Activated T-helper 17 cell treated with anti-CD3 and anti-CD28 coated beads, Interleukin-2, amount 50 U/mL, for 72 hours (primary cell): ENCODE measurements around the gene PRDM2. TPM values are rescaled to one million over a fixed set of nuclear protein-coding genes. Genes with fewer than 3 reads are reported as not detected.
A peak's percentile ranks its signal among the peaks of the same experiment; 100 is the strongest.

Experiments used
- ATAC-seq: fragments of 150-1000 bp; cut with Tn5 transposase; replicated peaks from 2 replicates; pipeline ENCODE4 v1.10.0; 2021; ENCODE audit warnings: mild to moderate bottlenecking, moderate library complexity
- H3K27ac Mint-ChIP-seq: one replicate; pipeline ENCODE4 v1.8.0; 2022; ENCODE audit warnings: mixed read lengths
- H3K27me3 Mint-ChIP-seq: one replicate; pipeline ENCODE4 v1.8.0; 2022; ENCODE audit warnings: mixed read lengths
- H3K36me3 Mint-ChIP-seq: one replicate; pipeline ENCODE4 v1.8.0; 2022; ENCODE audit warnings: low read depth, mild to moderate bottlenecking, mixed read lengths
- H3K4me1 Mint-ChIP-seq: one replicate; pipeline ENCODE4 v1.8.0; 2022; ENCODE audit warnings: mixed read lengths
- H3K4me3 Mint-ChIP-seq: one replicate; pipeline ENCODE4 v1.8.0; 2022; ENCODE audit warnings: mild to moderate bottlenecking, mixed read lengths
- H3K9me3 Mint-ChIP-seq: one replicate; pipeline ENCODE4 v1.8.0; 2022; ENCODE audit warnings: mixed read lengths
- total RNA-seq, 2 donors: library from RNA; stranded (reverse); gene quantifications; one replicate each; pipeline ENCODE4 v1.2.3, GENCODE V29; 2022

Gene PRDM2
- total RNA-seq, 2 donors from 2014 or later: 57.1 to 66.1 TPM

- Mint-ChIP-seq H3K9me3 (no peaks in the 10 kb centered on the region), H3K27ac (peak overlapping the region; percentile 31), H3K27me3 (no peaks in the 10 kb centered on the region), H3K4me1 (peaks cover 29% of the 10 kb centered on the region), H3K4me3 (no peak overlapping the region), H3K36me3 (peaks cover 51% of the 10 kb centered on the region)
- no peak for ATAC-seq
Measured at GRCh38 chr1:13771745-13772144, 71.8 kb downstream of the PRDM2 start.

GRCh38 chr1:13772271-13772670 is 72.3 kb downstream of the PRDM2 start:
- ATAC-seq: no peak

DNA sequence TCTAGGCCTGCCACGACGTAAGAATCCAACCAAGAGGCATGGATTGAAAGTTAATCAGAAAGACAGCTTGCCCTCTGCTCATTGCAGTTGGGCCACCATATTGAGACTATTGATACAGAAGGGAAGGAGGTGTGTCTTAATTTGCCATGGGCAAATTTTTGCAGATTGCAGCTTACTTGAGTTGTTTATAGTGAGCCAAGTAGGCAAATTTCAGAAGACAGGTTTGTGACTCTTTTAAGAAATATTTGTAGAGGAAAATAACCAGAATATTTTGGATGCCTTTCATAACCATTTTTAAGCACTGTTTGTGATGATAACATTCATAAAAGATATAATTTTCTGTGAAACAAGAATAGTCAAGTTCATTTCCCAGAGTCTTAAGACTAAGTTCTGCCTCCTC is 74.1 kb downstream of the PRDM2 start:
- H3K36me3 Mint-ChIP-seq: peaks cover 34% of the 10 kb centered on the region
- H3K27me3 Mint-ChIP-seq: no peaks in the 10 kb centered on the region
- no peaks in the 10 kb centered on the region for H3K9me3 Mint-ChIP-seq
- H3K4me3 Mint-ChIP-seq: no peak overlapping the region
- ATAC-seq: no peak
- peaks cover 32% of the 10 kb centered on the region for H3K4me1 Mint-ChIP-seq
- H3K27ac Mint-ChIP-seq: no peak overlapping the region

More at GRCh38 chr1:13772271-13772670, 72.3 kb downstream of the PRDM2 start:
- peaks cover 48% of the 10 kb centered on the region for H3K36me3 Mint-ChIP-seq
- no peaks in the 10 kb centered on the region for H3K9me3 Mint-ChIP-seq
- no peak overlapping the region for H3K4me3 Mint-ChIP-seq
- H3K27ac Mint-ChIP-seq: peak overlapping the region; percentile 31
- H3K4me1 Mint-ChIP-seq: peaks cover 26% of the 10 kb centered on the region
- H3K27me3 Mint-ChIP-seq: no peaks in the 10 kb centered on the region

GRCh38 chr1:13775459-13775858 is 75.5 kb downstream of the PRDM2 start:
- Mint-ChIP-seq H3K4me1 (peaks cover 25% of the 10 kb centered on the region), H3K4me3 (no peak overlapping the region), H3K27ac (no peak overlapping the region), H3K36me3 (peaks cover 21% of the 10 kb centered on the region), H3K27me3 (no peaks in the 10 kb centered on the region), H3K9me3 (no peaks in the 10 kb centered on the region)
- no peak for ATAC-seq

- H3K36me3 Mint-ChIP-seq: peaks cover 17% of the 10 kb centered on the region
- H3K9me3 Mint-ChIP-seq: no peaks in the 10 kb centered on the region
- H3K27me3 Mint-ChIP-seq: no peaks in the 10 kb centered on the region
- no peak overlapping the region for H3K4me3 Mint-ChIP-seq
- no peak overlapping the region for H3K27ac Mint-ChIP-seq
- peaks cover 25% of the 10 kb centered on the region for H3K4me1 Mint-ChIP-seq
- ATAC-seq: no peak
Measured at GRCh38 chr1:13775916-13776315, 75.9 kb downstream of the PRDM2 start.

DNA sequence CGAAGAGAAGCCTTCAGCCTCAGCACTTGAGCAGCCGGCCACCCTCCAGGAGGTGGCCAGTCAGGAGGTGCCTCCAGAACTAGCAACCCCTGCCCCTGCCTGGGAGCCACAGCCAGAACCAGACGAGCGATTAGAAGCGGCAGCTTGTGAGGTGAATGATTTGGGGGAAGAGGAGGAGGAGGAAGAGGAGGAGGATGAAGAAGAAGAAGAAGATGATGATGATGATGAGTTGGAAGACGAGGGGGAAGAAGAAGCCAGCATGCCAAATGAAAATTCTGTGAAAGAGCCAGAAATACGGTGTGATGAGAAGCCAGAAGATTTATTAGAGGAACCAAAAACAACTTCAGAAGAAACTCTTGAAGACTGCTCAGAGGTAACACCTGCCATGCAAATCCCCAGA is 78.4 kb downstream of the PRDM2 start:
- H3K27ac Mint-ChIP-seq: peak overlapping the region; percentile 64
- H3K9me3 Mint-ChIP-seq: no peaks in the 10 kb centered on the region
- no peaks in the 10 kb centered on the region for H3K27me3 Mint-ChIP-seq
- H3K36me3 Mint-ChIP-seq: no peaks in the 10 kb centered on the region
- peaks cover 29% of the 10 kb centered on the region for H3K4me1 Mint-ChIP-seq
- no peak overlapping the region for H3K4me3 Mint-ChIP-seq
- ATAC-seq: no peak

GRCh38 chr1:13779930-13780329 is 79.9 kb downstream of the PRDM2 start:
- Mint-ChIP-seq H3K27ac (peak overlapping the region; percentile 67), H3K9me3 (no peaks in the 10 kb centered on the region), H3K4me3 (no peak overlapping the region), H3K4me1 (peaks cover 29% of the 10 kb centered on the region), H3K36me3 (no peaks in the 10 kb centered on the region), H3K27me3 (no peaks in the 10 kb centered on the region)
- no peak for ATAC-seq

- Mint-ChIP-seq H3K27me3 (no peaks in the 10 kb centered on the region), H3K4me1 (peaks cover 29% of the 10 kb centered on the region), H3K9me3 (no peaks in the 10 kb centered on the region), H3K27ac (peak overlapping the region; percentile 67), H3K4me3 (no peak overlapping the region), H3K36me3 (peaks cover 2% of the 10 kb centered on the region)
- ATAC-seq: no peak
Measured at GRCh38 chr1:13780780-13781179, 80.8 kb downstream of the PRDM2 start.

- H3K36me3 Mint-ChIP-seq: peaks cover 6% of the 10 kb centered on the region
- no peaks in the 10 kb centered on the region for H3K27me3 Mint-ChIP-seq
- ATAC-seq: no peak
- peak overlapping the region; percentile 67 for H3K27ac Mint-ChIP-seq
- H3K9me3 Mint-ChIP-seq: no peaks in the 10 kb centered on the region
- peak overlapping the region; percentile 44 for H3K4me3 Mint-ChIP-seq
- peaks cover 29% of the 10 kb centered on the region for H3K4me1 Mint-ChIP-seq
Measured at GRCh38 chr1:13781228-13781627, 81.2 kb downstream of the PRDM2 start.

- H3K27me3 Mint-ChIP-seq: no peaks in the 10 kb centered on the region
- peak overlapping the region; percentile 44 for H3K4me3 Mint-ChIP-seq
- H3K4me1 Mint-ChIP-seq: peaks cover 29% of the 10 kb centered on the region
- H3K36me3 Mint-ChIP-seq: peaks cover 14% of the 10 kb centered on the region
- ATAC-seq: peak; percentile 83
- H3K9me3 Mint-ChIP-seq: no peaks in the 10 kb centered on the region
- H3K27ac Mint-ChIP-seq: peak overlapping the region; percentile 83
Measured at GRCh38 chr1:13781907-13782633, 82.1 kb downstream of the PRDM2 start.

DNA sequence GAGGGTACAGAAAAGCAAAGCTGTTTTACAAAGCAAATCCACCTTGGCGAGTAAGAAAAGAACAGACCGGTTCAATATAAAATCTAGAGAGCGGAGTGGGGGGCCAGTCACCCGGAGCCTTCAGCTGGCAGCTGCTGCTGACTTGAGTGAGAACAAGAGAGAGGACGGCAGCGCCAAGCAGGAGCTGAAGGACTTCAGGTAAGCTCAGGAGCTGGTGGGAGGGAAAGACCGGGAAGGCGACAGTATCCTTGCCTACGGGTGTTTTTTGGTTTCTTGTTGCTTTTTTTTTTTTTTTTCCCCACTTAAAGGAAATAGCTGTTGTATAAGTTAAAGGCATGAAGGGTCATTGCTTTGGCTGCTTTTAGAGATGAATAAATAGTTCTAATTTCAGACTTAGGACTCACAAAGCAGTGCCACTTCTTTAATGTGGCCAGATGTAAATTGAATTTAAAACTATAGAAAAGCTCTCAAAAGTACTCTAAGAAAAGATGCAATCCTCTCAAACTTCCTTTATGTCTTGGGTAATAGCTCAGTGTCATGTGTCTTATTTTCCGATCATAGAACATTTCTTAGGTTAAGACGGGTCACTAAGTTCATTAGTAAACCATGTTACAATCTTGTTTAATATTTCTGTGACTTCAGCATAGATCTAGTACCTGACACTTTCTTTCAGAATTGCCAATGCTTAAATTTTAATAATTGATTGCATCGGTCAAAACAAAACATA is 82.8 kb downstream of the PRDM2 start:
- Mint-ChIP-seq H3K27me3 (no peaks in the 10 kb centered on the region), H3K27ac (peak overlapping the region; percentile 83), H3K4me1 (peaks cover 29% of the 10 kb centered on the region), H3K9me3 (no peaks in the 10 kb centered on the region), H3K4me3 (peak overlapping the region; percentile 44), H3K36me3 (peaks cover 22% of the 10 kb centered on the region)
- ATAC-seq: no peak

- ATAC-seq: no peak
- Mint-ChIP-seq H3K27me3 (no peaks in the 10 kb centered on the region), H3K4me1 (peaks cover 28% of the 10 kb centered on the region), H3K4me3 (no peak overlapping the region), H3K27ac (no peak overlapping the region), H3K36me3 (peaks cover 29% of the 10 kb centered on the region), H3K9me3 (no peaks in the 10 kb centered on the region)
Measured at GRCh38 chr1:13783551-13783950, 83.6 kb downstream of the PRDM2 start.

- Mint-ChIP-seq H3K4me3 (no peak overlapping the region), H3K27me3 (no peaks in the 10 kb centered on the region), H3K9me3 (no peaks in the 10 kb centered on the region), H3K27ac (no peak overlapping the region), H3K36me3 (peaks cover 43% of the 10 kb centered on the region), H3K4me1 (peaks cover 27% of the 10 kb centered on the region)
- ATAC-seq: no peak
Measured at GRCh38 chr1:13784971-13785370, 85.0 kb downstream of the PRDM2 start.

DNA sequence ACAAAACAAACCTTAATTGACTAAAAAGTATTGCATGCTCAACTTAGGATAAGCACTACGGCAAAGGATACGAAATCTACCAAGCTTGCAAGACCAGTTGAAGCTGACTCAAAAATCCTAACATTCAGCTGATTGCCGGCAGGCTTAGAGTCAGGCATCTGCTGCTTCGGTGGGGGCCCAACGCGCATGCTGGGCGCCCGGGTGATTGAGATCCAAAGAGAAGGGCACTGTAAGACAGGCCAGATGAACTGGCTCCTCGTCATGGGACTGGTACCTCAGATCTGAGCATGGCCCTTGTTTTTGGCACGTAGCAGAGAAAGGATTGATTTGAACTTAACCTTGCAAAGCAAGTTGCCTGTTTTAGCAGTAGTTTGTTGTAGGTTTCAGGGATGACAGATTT is 86.6 kb downstream of the PRDM2 start:
- no peak for ATAC-seq
- H3K27ac Mint-ChIP-seq: no peak overlapping the region
- H3K27me3 Mint-ChIP-seq: no peaks in the 10 kb centered on the region
- H3K9me3 Mint-ChIP-seq: no peaks in the 10 kb centered on the region
- peaks cover 59% of the 10 kb centered on the region for H3K36me3 Mint-ChIP-seq
- peaks cover 13% of the 10 kb centered on the region for H3K4me1 Mint-ChIP-seq
- no peak overlapping the region for H3K4me3 Mint-ChIP-seq

- no peaks in the 10 kb centered on the region for H3K27me3 Mint-ChIP-seq
- H3K4me1 Mint-ChIP-seq: peaks cover 16% of the 10 kb centered on the region
- no peak overlapping the region for H3K4me3 Mint-ChIP-seq
- H3K27ac Mint-ChIP-seq: no peak overlapping the region
- H3K36me3 Mint-ChIP-seq: peaks cover 80% of the 10 kb centered on the region
- ATAC-seq: no peak
- H3K9me3 Mint-ChIP-seq: no peaks in the 10 kb centered on the region
Measured at GRCh38 chr1:13788795-13789194, 88.8 kb downstream of the PRDM2 start.
